ENCODE measurements around the gene PRKCE. TPM values are rescaled to one million over a fixed set of nuclear protein-coding genes. Genes with fewer than 3 reads are reported as not detected.

PRKCE gene
- total RNA-seq, 1 experiment from 2014 or later, result 2.4 TPM

DNA sequence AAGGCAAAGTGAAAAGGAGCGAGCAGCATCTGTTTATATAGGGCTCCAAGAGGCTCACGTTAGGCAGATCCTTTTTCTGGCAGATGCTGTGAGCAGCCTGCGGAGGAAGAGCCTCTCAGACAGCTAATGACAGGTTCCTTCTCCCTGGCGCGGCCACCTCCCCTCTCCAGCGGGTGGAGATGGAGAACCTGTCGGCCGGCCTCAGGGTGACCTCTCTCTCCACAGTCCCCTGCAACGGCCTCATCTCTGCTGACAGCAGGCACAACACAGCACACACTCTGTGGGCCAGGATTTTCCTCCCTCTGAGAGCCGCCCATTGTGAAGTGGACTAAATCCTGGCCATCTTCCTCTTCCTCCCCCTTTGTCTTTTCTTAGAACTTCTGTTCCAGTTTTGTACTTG is 119.8 kb downstream of the PRKCE start:
- no peak for DNase-seq (ENCODE audit: low spot score)
- CTCF ChIA-PET, result no interaction called here
- H3K4me1 ChIP-seq (ENCODE audit: insufficient read depth, low read length, poor library complexity, severe bottlenecking), result peaks cover under 1% of the 10 kb centered on the region
- intact Hi-C loops (cut with micrococcal nuclease; ENCODE audit: unreplicated experiment), result no loop called here
- no peak overlapping the region for H3K27ac ChIP-seq (ENCODE audit: low read depth, low read length, poor library complexity, severe bottlenecking)
- POLR2A ChIA-PET (ENCODE audit: low non-redundant PET), result no interaction called here
- TF ChIP-seq EZH2 (IDR thresholded peaks at IDR 0.05; ENCODE audit: borderline replicate concordance, low read depth, low read length, poor library complexity, severe bottlenecking) (no peak), CTCF (conservative IDR thresholded peaks at IDR 0.05; ENCODE audit: low read depth, low read length) (no peak)
- no peaks in the 10 kb centered on the region for H3K27me3 ChIP-seq (replicated peaks; ENCODE audit: insufficient read depth, low read depth, low read length, poor library complexity)
- H3K4me3 ChIP-seq (ENCODE audit: low read depth, low read length, poor library complexity, severe bottlenecking), result no peak overlapping the region
- H3K36me3 ChIP-seq (ENCODE audit: insufficient read depth, low read length, poor library complexity, severe bottlenecking), result no peaks in the 10 kb centered on the region
- H3K9me3 ChIP-seq (ENCODE audit: low read depth, low read length, poor library complexity, severe bottlenecking), result no peaks in the 10 kb centered on the region
- no TSS peak for BruUV-seq (replicated peaks)

DNA sequence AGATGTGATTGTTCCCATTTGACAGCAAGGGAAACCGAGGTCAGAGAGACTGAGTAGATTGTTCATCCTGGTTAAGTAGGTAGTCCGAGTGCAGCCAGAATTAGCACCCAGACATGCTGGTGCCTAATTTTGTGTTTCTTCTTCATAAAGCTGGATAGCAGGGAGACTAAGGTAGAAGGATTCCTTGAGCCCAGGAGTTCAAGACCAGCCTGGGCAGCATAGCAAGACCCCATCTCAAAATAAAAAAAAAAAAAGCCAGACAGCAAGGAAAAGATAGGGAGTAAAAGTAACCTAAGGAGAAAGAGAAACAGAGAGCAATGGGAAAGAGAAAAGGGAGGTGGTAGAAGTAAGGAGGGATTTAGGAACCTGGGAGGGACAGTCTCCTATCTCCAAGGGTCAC is 120.6 kb downstream of the PRKCE start:
- no peak overlapping the region for H3K27ac ChIP-seq (ENCODE audit: low read depth, low read length, poor library complexity, severe bottlenecking)
- CTCF ChIA-PET, result no interaction called here

DNA sequence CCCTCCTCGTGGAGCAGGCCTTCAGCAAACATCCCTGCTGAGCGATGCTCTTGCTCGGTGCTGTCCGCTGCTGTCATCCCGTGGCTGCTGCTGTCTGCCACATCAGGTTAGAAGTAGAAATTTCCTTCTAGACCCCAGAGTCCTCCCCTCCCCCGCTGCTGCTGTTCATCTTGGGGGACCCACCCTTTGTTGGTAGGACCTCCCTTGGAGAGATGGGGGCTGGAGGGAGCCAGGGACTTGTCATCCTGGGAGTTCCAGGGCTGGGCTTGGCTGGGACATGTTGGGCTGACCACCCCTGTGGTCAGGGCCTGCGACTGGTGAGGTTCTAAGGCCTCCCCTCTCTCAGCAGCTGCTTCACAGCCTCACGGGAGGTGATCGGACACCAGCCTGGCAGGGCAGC is 122.4 kb downstream of the PRKCE start:
- H3K9me3 ChIP-seq (ENCODE audit: low read depth, low read length, poor library complexity, severe bottlenecking), result no peaks in the 10 kb centered on the region
- intact Hi-C loops (cut with micrococcal nuclease; ENCODE audit: unreplicated experiment), result no loop called here
- no peak overlapping the region for H3K4me3 ChIP-seq (ENCODE audit: low read depth, low read length, poor library complexity, severe bottlenecking)
- no peaks in the 10 kb centered on the region for H3K36me3 ChIP-seq (ENCODE audit: insufficient read depth, low read length, poor library complexity, severe bottlenecking)
- POLR2A ChIA-PET (ENCODE audit: low non-redundant PET), result no interaction called here
- BruUV-seq (replicated peaks), result no TSS peak
- CTCF ChIA-PET, result no interaction called here
- no peak overlapping the region for H3K27ac ChIP-seq (ENCODE audit: low read depth, low read length, poor library complexity, severe bottlenecking)
- no peak for TF ChIP-seq CTCF (conservative IDR thresholded peaks at IDR 0.05; ENCODE audit: low read depth, low read length)
- no peak for TF ChIP-seq EZH2 (IDR thresholded peaks at IDR 0.05; ENCODE audit: borderline replicate concordance, low read depth, low read length, poor library complexity, severe bottlenecking)
- no peaks in the 10 kb centered on the region for H3K4me1 ChIP-seq (ENCODE audit: insufficient read depth, low read length, poor library complexity, severe bottlenecking)
- DNase-seq (ENCODE audit: low spot score), result no peak
- H3K27me3 ChIP-seq (replicated peaks; ENCODE audit: insufficient read depth, low read depth, low read length, poor library complexity), result no peaks in the 10 kb centered on the region

More for the DNA sequence above, 120.6 kb downstream of the PRKCE start:
- Histone ChIP-seq H3K27me3 (replicated peaks; ENCODE audit: insufficient read depth, low read depth, low read length, poor library complexity) (no peaks in the 10 kb centered on the region), H3K9me3 (ENCODE audit: low read depth, low read length, poor library complexity, severe bottlenecking) (no peaks in the 10 kb centered on the region), H3K36me3 (ENCODE audit: insufficient read depth, low read length, poor library complexity, severe bottlenecking) (no peaks in the 10 kb centered on the region), H3K4me1 (ENCODE audit: insufficient read depth, low read length, poor library complexity, severe bottlenecking) (no peaks in the 10 kb centered on the region), H3K4me3 (ENCODE audit: low read depth, low read length, poor library complexity, severe bottlenecking) (no peak overlapping the region)
- POLR2A ChIA-PET (ENCODE audit: low non-redundant PET), result no interaction called here
- no peak for TF ChIP-seq EZH2 (IDR thresholded peaks at IDR 0.05; ENCODE audit: borderline replicate concordance, low read depth, low read length, poor library complexity, severe bottlenecking)
- no peak for TF ChIP-seq CTCF (conservative IDR thresholded peaks at IDR 0.05; ENCODE audit: low read depth, low read length)
- no TSS peak for BruUV-seq (replicated peaks)
- no peak for DNase-seq (ENCODE audit: low spot score)
- intact Hi-C loops (cut with micrococcal nuclease; ENCODE audit: unreplicated experiment), result no loop called here
